ENCODE measurements around the gene PRDX1.

Gene PRDX1

DNA sequence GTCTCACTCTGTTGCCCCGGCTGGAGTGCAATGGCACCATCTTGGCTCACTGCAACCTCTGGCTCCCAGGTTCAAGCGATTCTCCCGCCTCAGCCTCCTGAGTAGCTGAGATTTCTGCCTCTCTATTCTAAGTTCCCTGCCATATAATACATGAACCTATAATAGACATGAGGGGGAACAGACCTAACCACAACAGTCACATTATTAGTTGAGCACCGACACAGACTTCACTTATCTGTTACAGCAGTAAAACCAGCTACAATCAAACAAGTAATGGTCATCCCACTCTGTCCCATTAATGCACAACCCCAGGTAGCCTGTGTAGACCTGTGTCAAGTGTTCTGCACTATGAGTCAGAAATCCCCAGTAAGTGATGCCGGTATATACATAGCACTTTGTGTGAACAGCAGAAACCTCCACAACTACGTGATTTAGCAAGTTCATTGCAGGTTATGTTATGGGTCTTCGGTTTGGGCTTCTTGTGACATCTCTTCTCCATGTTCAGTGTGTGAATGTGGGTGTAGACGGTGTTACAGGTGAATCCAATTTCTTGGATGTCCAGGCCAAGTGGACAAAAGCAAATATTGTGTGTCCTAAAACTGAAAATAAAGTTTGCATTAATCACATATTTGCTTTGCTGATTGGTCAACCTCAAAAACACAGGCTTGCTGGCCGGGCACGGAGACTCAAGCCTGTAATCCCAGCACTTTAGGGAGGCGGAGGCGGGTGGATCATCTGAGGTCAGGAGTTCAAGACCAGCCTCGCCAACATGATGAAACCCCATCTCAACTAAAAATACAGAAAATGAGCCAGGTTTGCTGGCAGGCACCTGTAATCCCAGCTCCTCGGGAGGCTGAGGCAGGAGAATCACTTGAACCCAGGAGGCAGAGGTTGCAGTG lies 18.0 kb downstream of the PRDX1 start:
- TF ChIP-seq, protein P1, sequence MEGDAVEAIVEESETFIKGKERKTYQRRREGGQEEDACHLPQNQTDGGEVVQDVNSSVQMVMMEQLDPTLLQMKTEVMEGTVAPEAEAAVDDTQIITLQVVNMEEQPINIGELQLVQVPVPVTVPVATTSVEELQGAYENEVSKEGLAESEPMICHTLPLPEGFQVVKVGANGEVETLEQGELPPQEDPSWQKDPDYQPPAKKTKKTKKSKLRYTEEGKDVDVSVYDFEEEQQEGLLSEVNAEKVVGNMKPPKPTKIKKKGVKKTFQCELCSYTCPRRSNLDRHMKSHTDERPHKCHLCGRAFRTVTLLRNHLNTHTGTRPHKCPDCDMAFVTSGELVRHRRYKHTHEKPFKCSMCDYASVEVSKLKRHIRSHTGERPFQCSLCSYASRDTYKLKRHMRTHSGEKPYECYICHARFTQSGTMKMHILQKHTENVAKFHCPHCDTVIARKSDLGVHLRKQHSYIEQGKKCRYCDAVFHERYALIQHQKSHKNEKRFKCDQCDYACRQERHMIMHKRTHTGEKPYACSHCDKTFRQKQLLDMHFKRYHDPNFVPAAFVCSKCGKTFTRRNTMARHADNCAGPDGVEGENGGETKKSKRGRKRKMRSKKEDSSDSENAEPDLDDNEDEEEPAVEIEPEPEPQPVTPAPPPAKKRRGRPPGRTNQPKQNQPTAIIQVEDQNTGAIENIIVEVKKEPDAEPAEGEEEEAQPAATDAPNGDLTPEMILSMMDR (IDR thresholded peaks at IDR 0.05; ENCODE audit: low read depth, low read length): no peak
- Histone ChIP-seq H3K27me3 (ENCODE audit: insufficient read depth, low read depth, severe bottlenecking) (no peaks in the 10 kb centered on the region), H3K27ac (no peak overlapping the region), H3K36me3 (peaks cover 9% of the 10 kb centered on the region), H3K4me3 (ENCODE audit: low read depth, low read length) (no peak overlapping the region), H3K9me3 (ENCODE audit: severe bottlenecking) (no peaks in the 10 kb centered on the region)
- no peak for DNase-seq

GRCh38 chr1:45501505-45501859 lies 20.2 kb downstream of the PRDX1 start:
- DNase-seq: no peak
- no peak overlapping the region for H3K4me3 ChIP-seq (ENCODE audit: low read depth, low read length)
- no peaks in the 10 kb centered on the region for H3K36me3 ChIP-seq
- no peaks in the 10 kb centered on the region for H3K27me3 ChIP-seq (ENCODE audit: insufficient read depth, low read depth, severe bottlenecking)
- no peaks in the 10 kb centered on the region for H3K9me3 ChIP-seq (ENCODE audit: severe bottlenecking)
- TF ChIP-seq, protein P1 (IDR thresholded peaks at IDR 0.05; ENCODE audit: low read depth, low read length): no peak
- no peak overlapping the region for H3K27ac ChIP-seq

- Histone ChIP-seq H3K9me3 (ENCODE audit: severe bottlenecking) (no peaks in the 10 kb centered on the region), H3K36me3 (no peaks in the 10 kb centered on the region), H3K27me3 (ENCODE audit: insufficient read depth, low read depth, severe bottlenecking) (no peaks in the 10 kb centered on the region), H3K4me3 (ENCODE audit: low read depth, low read length) (peak overlapping the region; percentile 41), H3K27ac (no peak overlapping the region)
- no peak for DNase-seq
- TF ChIP-seq, protein P1 (IDR thresholded peaks at IDR 0.05; ENCODE audit: low read depth, low read length): no peak
Measured at GRCh38 chr1:45499415-45499769, 22.3 kb downstream of the PRDX1 start.

DNA sequence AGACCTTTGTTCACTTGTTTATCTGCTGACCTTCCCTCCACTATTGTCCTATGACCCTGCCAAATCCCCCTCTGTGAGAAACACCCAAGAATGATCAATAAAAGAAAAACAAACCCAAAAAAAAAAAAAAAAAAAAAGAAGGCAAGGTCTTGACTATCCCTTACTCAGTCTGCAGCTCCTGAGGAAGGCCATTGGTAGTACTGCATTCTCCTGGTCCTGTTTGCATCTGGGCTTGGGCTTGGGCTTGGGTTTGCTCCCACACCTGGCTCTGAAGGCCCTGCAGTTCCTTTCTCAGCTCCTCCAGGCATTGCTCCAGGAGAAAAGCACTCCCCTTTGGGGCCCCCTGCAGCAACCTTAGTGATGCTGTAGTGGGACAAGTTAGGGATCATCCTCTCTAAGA lies 23.4 kb downstream of the PRDX1 start:
- Histone ChIP-seq H3K36me3 (no peaks in the 10 kb centered on the region), H3K4me3 (ENCODE audit: low read depth, low read length) (no peak overlapping the region), H3K9me3 (ENCODE audit: severe bottlenecking) (no peaks in the 10 kb centered on the region), H3K27ac (no peak overlapping the region), H3K27me3 (ENCODE audit: insufficient read depth, low read depth, severe bottlenecking) (no peaks in the 10 kb centered on the region)
- no peak for DNase-seq
- TF ChIP-seq, protein P1 (IDR thresholded peaks at IDR 0.05; ENCODE audit: low read depth, low read length): no peak

DNA sequence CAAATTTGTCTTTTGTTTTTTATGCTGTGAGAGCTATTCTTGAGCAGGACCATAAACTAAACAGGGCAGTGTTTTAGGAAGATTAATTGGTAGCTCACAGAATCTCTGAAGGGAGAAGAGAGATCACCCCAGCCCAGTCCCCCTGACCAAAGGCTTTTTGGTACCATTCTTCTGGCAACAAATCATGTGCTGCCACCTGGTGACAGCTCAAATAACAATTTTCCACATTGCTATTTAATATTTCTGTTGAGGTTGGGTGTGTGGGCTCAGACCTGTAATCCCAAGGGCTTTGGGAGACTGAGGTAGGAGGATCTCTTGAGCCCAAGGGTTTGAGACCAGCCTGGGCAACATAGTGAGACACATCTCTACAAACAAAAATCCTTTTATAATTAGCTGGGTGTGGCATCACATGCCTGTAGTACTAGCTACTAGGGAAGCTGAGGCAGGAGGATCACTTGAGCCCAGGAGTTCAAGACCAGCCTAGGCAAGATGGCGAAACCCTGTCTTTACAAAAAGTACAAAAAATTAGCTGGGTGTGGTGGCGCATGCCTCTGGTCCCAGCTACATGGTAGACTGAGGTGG lies 28.5 kb downstream of the PRDX1 start:
- Histone ChIP-seq H3K36me3 (no peaks in the 10 kb centered on the region), H3K4me3 (ENCODE audit: low read depth, low read length) (no peak overlapping the region), H3K27ac (no peak overlapping the region), H3K27me3 (ENCODE audit: insufficient read depth, low read depth, severe bottlenecking) (no peaks in the 10 kb centered on the region), H3K9me3 (ENCODE audit: severe bottlenecking) (no peaks in the 10 kb centered on the region)
- DNase-seq: peak; percentile 63
- TF ChIP-seq, protein P1 (IDR thresholded peaks at IDR 0.05; ENCODE audit: low read depth, low read length): peak; percentile 47; the same call in 1 of the 2 replicates
